Neural progenitor cell (in vitro differentiated cells): Measurements from ENCODE around the gene MYH9.

Source experiments
- EZH2 ChIP-seq: fragments of 200-600 bp; sonication (generic); IDR thresholded peaks from 2 replicates; pipeline ENCODE4 v1.6.1; 2017; ENCODE audit warnings: antibody characterized with exemption, mild to moderate bottlenecking, moderate library complexity
- TF ChIP-seq, protein P1 (sequence below): fragments of 200-600 bp; sonication (generic); IDR thresholded peaks from 2 replicates; pipeline ENCODE4 v1.5.1; 2017; ENCODE audit warnings: antibody characterized with exemption, mild to moderate bottlenecking

DNA sequence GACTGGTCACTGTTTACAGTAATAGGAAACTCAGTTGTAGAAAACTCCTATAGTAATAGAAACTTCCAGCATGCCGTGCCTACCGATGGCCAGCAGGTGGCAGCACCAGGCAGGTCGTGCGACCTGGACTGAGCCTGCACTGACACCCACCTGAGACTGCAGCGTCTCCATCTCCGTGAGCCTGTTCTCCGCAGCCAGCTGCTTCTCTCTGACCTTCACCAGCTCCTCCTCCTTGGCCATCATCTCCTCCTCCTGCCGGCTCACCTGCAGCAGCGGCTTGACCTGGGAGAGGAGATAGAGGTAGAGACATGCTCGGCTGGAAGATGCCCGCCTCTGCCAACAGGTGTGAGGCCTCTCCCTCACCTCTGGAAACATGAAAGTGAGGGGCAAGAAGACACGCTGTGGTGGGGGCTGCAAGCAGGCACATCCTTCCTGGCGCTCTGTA is 86.4 kb downstream of the MYH9 start:
- TF ChIP-seq, protein P1, sequence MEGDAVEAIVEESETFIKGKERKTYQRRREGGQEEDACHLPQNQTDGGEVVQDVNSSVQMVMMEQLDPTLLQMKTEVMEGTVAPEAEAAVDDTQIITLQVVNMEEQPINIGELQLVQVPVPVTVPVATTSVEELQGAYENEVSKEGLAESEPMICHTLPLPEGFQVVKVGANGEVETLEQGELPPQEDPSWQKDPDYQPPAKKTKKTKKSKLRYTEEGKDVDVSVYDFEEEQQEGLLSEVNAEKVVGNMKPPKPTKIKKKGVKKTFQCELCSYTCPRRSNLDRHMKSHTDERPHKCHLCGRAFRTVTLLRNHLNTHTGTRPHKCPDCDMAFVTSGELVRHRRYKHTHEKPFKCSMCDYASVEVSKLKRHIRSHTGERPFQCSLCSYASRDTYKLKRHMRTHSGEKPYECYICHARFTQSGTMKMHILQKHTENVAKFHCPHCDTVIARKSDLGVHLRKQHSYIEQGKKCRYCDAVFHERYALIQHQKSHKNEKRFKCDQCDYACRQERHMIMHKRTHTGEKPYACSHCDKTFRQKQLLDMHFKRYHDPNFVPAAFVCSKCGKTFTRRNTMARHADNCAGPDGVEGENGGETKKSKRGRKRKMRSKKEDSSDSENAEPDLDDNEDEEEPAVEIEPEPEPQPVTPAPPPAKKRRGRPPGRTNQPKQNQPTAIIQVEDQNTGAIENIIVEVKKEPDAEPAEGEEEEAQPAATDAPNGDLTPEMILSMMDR, result peak; percentile 94
- TF ChIP-seq EZH2, result no peak
